DMS53 (cell line): ENCODE data around the gene KIAA1549.
"Not testable (repeated sequence)": the region's sequence is repeated elsewhere in the genome, so short reads cannot be mapped to it uniquely, and the experiment has no call there.

ENCODE experiments used
- DNase-seq: peaks from one replicate; lab custom pipeline; 2025; lab: John Stamatoyannopoulos, UW

The KIAA1549 gene

GRCh38 chr7:138944592-138944991, 36.6 kb downstream of the KIAA1549 start:
- no peak for DNase-seq

GRCh38 chr7:138943061-138943460, 38.1 kb downstream of the KIAA1549 start:
- DNase-seq = no peak

- no peak for DNase-seq
Measured at GRCh38 chr7:138941545-138941944, 39.6 kb downstream of the KIAA1549 start.

DNA sequence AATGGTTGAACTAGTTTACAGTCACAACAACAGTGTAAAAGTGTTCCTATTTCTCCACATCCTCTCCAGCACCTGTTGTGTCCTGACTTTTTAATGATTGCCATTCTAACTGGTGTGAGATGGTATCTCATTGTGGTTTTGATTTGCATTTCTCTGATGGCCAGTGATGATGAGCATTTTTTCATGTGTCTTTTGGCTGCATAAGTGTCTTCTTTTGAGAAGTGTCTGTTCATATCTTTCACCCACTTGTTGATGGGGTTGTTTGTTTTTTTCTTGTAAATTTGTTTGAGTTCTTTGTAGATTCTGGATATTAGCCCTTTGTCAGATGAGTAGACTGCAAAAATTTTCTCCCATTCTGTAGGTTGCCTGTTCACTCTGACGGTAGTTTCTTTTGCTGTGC, 40.6 kb downstream of the KIAA1549 start:
- DNase-seq = not testable (repeated sequence)

GRCh38 chr7:138937484-138937883, 43.7 kb downstream of the KIAA1549 start:
- no peak for DNase-seq

GRCh38 chr7:138935465-138936011, 45.7 kb downstream of the KIAA1549 start:
- DNase-seq = peak; percentile 74

GRCh38 chr7:138934861-138935260, 46.3 kb downstream of the KIAA1549 start:
- DNase-seq = peak; percentile 14

DNA sequence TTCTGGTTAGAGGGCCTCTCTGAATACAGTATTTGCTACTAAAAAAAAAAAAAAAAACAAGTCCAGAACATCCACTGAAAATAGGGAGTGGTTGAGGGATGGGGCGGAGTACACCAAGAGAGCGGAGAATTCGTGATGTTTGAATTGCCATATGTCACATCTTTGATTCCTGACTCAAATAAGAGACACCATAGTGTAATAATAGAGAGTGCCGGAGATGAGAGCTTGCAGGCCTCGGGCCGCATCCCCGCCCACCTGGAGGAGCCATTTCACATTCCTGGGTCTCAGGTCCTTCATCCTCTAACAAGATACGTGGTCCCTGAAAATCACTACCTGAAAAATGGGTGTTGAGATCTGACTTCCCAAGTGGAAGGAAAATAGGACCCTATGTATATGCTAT, 46.8 kb downstream of the KIAA1549 start:
- DNase-seq = no peak

DNA sequence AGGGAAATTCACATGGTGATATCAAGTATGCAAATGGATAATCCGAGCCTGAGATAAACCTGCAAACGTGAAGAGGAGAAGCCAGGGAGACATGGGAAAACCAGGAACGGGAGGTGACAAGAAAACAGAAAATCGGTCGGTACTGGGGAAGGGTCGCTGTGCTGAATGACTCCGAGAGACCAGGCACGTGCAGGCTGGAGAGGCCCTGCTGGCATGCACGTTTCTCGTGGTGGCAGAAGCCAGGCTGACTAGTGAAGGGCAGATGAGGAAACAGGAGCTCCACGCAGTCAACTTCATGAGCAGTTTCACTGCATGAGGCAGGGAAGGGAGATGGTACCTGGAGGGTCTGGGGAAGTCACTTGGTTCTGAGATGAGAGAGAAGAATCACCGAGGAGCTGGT, 48.3 kb downstream of the KIAA1549 start:
- DNase-seq = no peak

GRCh38 chr7:138932427-138932826, 48.8 kb downstream of the KIAA1549 start:
- DNase-seq = no peak

DNA sequence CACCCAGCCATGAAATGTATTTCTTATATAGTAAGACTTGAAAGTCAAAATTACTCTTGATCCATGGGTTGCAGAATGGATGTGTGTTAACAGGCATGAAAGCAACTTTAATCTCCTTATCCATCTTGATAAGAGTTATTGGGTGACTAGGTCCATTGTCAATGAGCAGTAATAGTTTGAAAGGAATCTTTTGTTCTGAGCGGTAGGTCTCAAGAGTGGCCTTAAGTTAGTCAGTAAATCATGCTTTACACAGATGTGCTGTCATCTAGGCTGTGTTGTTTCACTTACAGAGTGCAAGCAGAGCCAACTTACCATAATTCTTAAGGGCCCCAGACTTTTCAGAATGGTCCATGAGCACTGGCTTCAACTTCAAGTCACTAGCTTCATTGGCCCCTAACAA, 51.2 kb downstream of the KIAA1549 start:
- no peak for DNase-seq

DNA sequence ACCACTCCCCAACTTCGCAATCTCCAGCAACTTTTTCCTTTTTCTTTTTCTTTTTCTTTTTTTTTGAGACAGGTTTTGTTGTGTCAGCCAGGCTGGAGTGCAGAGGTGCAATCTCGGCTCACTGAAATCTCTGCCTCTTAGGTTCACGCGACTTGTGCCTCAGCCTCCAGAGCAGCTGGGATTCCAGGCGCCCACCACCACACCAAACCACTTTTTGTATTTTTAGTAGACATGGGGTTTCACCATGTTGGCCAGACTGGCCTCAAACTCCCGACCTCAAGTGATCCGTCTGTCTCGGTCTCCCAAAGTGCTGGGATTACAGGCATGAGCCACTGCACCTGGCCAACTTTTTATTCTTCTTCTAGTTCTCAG, 55.0 kb downstream of the KIAA1549 start:
- no peak for DNase-seq

- no peak for DNase-seq
Measured at GRCh38 chr7:138924501-138925225, 56.5 kb downstream of the KIAA1549 start.

- no peak for DNase-seq
Measured at GRCh38 chr7:138921277-138921676, 59.9 kb downstream of the KIAA1549 start.

DNA sequence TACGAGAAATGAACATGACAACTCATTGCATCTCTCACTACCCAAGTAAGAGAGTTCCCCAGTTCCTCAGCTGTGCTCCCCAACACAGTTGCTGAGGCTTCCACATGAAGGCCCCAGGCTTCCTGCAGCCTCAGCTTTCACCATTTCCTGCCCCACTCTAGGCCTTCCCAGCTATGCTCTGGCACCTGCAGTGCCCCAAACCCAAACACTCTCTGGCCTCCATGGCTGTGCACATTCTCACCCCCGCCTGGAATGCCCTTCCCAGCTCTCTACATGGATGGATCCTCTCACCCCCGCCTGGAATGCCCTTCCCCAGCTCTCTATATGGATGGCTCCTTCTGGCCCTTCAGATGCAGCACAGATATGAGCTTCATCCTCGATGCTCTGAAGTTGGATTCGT, 61.3 kb downstream of the KIAA1549 start:
- DNase-seq = no peak

GRCh38 chr7:138919216-138919615, 62.0 kb downstream of the KIAA1549 start:
- no peak for DNase-seq

DNA sequence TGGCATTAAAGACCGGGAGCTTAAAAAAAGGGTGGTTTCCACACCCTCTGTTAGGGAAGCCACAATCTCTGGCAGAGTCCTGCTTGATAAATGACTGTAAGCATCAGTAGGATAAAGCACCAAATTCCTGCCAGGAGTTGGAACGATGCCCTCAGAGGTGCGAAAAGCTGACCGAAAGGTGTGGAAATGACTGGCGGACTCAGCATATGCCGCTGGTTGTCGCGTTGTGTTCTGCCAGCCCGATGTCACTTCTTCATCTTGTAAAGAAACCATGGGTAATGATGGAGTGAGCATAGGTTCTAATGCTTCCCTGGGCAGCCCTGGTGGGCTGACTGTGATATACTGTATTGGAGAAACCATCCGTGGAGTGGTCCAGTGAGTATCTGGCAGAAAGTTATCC, 62.4 kb downstream of the KIAA1549 start:
- no peak for DNase-seq

- DNase-seq = no peak
Measured at GRCh38 chr7:138918176-138918575, 63.0 kb downstream of the KIAA1549 start.

DNA sequence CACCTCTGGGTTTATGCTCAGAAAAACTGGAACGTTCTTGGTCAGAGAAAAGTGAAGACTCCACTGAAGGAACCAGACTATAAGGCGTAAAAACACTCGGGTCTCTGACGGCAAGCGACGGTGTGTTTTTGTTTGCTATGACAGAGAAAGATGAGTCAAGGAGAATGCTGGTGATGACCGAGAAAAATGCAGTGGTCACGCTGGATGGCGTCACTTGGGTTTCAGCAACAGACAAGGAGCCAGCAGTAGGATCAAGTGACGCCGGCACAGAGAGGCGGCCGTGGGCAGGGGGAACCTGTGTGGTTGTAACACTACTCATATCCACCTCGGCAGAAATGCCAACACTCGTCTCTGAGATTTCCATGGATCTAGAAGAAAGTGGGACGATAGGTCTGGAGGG, 63.4 kb downstream of the KIAA1549 start:
- no peak for DNase-seq

- no peak for DNase-seq
Measured at GRCh38 chr7:138916731-138917130, 64.5 kb downstream of the KIAA1549 start.

- DNase-seq = no peak
Measured at GRCh38 chr7:138916275-138916674, 64.9 kb downstream of the KIAA1549 start.

- DNase-seq = no peak
Measured at GRCh38 chr7:138913783-138914182, 67.4 kb downstream of the KIAA1549 start.

DNA sequence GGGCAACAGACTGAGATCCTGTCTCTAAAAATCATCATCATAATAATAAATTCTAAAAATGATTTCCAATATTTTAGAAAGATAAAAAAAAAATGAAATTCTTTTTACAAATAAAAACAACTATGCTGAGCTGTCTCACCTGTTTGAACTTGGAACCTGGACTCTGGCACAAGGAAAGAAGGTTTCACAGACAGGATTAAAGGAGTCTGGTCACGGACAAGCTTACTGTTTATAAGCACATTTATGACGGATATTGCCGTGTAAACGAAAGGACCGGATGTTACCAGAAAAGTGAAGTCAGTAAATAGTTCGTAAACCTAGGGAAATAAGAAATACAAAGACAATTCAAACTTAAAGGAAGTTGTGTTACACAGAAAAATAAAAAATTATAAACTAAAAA, 70.2 kb downstream of the KIAA1549 start:
- DNase-seq = no peak

- no peak for DNase-seq
Measured at GRCh38 chr7:138907850-138908249, 73.3 kb downstream of the KIAA1549 start.
